ENCODE measurements around the gene RFX3.

The RFX3 gene

DNA sequence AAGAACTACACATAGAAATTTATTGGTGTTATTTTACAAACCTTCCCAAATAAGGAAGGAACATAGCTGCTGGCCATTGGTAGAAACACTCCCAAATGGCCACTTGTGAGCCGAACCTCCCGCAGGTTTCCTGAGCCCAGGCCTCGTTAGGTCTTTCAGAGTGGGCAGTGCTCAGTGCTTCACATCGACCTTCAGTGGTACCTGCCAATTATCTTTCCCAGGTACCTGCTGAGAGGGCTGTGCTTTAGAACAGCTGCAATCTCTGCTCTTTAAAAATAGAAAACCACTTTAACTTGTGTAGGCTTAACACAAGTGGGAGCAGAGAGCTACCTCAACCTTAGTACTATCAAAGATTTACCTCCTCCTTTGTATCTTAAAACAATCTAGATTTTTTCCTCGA, 334.1 kb downstream of the RFX3 start:
- no peak overlapping the region for H3K4me3 ChIP-seq (ENCODE audit: low read length)
- no peak for DNase-seq (ENCODE audit: low read depth, low spot score)

DNA sequence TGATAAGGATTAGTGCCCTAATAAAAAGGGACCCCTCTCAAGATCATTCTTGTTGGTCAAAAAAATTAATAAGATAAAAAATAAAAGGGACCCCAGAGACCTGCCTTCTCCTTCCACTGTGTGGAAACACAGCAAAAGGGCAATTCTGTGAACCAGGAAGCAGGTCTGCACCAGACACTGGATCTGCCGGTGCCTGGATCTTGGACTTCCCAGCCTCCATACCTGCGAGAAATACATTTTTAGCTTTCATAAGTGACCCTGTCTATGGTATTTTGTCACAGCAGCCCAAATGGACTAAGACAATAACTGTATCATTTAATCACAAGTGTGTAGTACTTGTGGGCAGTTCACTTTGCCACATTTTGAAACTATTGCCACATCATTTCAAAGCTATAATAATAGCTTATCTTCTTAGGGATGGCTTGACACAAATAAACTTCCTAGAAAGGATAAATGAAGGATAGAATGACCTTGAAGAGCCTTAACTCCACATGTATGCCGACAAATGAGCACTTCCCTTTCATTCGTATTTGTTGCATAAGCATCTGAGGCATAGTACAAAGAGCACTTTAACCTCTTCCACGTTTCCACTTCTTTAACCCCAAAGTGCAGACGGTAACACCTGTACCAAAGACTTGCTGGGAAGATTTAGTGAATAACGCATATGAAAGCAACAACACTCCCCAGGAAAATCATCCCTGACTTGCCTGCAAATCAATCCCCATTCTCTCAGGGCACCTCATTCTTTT, 336.5 kb downstream of the RFX3 start:
- no peak overlapping the region for H3K4me3 ChIP-seq (ENCODE audit: low read length)
- DNase-seq (ENCODE audit: low read depth, low spot score): no peak

DNA sequence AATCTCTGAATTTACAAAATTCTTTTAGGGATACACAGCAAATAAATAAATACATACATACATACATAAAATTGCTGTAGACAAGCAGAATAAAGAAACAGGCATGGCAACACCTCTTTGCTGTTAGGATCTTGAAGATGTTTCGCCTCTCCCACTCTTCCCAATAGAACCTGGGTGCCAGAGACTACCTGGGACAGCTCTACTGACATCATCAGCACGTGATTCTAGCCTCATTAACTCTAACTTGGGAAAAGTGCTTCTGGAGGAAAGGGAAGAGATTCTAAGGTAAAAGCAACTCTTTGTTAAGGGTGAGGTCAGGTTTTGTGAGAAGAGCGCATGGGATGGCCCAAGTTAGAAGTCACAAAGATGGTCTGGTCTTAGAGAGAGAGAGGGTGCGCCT, 339.1 kb downstream of the RFX3 start:
- DNase-seq (ENCODE audit: low read depth, low spot score): no peak
- H3K4me3 ChIP-seq (ENCODE audit: low read length): no peak overlapping the region

DNA sequence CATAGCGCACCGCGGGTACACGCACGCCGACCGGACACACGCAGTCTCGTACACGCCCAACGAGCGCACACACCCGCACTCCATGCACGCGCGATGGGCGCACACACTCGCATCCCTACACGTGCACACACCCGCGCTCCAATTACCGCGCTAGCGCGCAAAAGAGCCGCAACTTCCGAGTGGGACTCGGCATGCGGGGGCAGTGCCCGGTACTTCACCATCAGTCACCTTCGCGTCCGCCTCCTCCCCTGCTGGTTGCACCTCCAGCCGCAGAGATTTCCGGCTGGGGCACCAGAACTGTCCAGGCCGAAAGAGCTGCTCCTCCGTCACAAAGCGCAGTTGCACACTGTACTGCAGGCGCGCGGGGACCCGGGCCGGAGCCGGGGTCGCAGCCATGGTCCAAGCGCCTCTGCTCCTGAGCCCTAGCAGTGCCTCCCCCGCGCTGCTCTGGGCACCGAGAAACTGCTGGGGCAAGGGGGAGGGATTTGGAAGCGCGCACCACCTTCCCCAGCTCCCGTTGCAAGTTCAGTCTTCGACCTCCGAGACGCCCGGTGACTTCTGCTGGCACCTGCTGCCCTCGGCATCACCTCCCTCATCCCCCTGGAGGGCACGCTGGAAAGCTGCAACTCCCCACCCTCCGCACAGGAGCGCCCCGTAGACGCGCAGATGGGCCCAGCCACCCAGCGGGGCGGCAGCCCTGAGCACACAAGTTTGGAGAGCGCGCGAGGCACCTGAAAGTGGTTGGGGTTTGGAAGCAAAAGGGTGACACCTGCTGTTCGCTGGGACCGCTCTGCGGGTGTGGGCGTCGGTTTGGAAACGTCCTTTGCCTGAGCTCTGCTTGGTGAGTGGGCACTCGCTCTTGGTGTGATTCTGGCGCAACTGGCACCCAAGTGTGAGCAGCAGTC, 344.5 kb downstream of the RFX3 start:
- DNase-seq (ENCODE audit: low read depth, low spot score): peak; percentile 29

DNA sequence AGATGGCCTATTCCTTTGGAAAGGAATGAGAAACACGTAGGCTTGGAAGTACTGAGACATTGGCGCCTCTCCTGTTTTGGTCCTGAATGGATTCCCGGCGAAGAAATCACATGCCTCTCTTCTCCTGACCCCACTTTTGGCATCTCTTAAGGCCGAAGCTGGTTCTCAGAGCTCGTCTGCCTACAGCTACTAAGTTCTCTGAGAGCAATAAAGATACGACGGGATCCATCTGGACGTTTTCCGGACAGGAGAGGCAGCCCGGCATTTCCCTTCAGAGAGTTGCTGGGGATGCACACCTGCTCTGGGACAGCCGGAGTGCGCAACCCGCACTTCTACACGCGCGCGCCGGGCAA, 345.1 kb downstream of the RFX3 start:
- no peak overlapping the region for H3K4me3 ChIP-seq (ENCODE audit: low read length)
- DNase-seq (ENCODE audit: low read depth, low spot score): no peak

More for the DNA sequence above, 344.5 kb downstream of the RFX3 start:
- H3K4me3 ChIP-seq (ENCODE audit: low read length): no peak overlapping the region

- DNase-seq (ENCODE audit: low read depth, low spot score): no peak
- no peak overlapping the region for H3K4me3 ChIP-seq (ENCODE audit: low read length)
Observed at GRCh38 chr9:3179711-3180110, 346.1 kb downstream of the RFX3 start.

- DNase-seq (ENCODE audit: low read depth, low spot score): no peak
- H3K4me3 ChIP-seq (ENCODE audit: low read length): no peak overlapping the region
Observed at GRCh38 chr9:3177936-3178335, 347.9 kb downstream of the RFX3 start.

- no peak for DNase-seq (ENCODE audit: low read depth, low spot score)
- no peak overlapping the region for H3K4me3 ChIP-seq (ENCODE audit: low read length)
Observed at GRCh38 chr9:3177146-3177761, 348.5 kb downstream of the RFX3 start.

- DNase-seq (ENCODE audit: low read depth, low spot score): no peak
- no peak overlapping the region for H3K4me3 ChIP-seq (ENCODE audit: low read length)
Observed at GRCh38 chr9:3173374-3173773, 352.4 kb downstream of the RFX3 start.

DNA sequence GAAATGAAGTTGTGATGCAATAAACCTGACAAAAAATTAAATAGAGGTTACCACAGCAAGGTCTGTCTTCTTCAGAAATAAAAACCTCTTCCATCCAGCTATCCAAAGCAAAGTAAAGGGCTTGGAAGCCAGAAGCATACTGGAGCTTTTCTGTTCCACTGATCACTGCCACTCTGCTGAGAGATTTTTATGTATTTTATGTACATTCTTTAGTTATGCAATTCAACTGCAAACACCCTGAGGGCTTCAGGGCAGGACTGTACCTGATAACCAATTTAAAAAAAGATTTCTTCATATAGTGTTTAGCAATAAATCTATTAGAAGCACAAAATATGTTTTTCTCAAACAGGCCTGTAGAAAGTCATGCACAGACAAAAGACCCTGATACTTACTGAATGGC, 355.0 kb downstream of the RFX3 start:
- H3K4me3 ChIP-seq (ENCODE audit: low read length): no peak overlapping the region
- no peak for DNase-seq (ENCODE audit: low read depth, low spot score)

All from Jurkat, Clone E6-1 (cell line).